GM19438 (cell line): Measurements from ENCODE around the gene STN1.

Experiments used
- ATAC-seq: cut with Tn5 transposase; IDR thresholded peaks from one replicate; pipeline ENCODE4 v1.9.1; 2021; ENCODE audit warnings: low read depth; ENCODE audit not compliant: unreplicated experiment

The STN1 gene

GRCh38 chr10:103870516-103870915 is 47.5 kb downstream of the STN1 start:
- no peak for ATAC-seq

GRCh38 chr10:103869336-103869735 is 48.6 kb downstream of the STN1 start:
- no peak for ATAC-seq

- ATAC-seq = no peak
Measured at GRCh38 chr10:103868200-103868599, 49.8 kb downstream of the STN1 start.

- no peak for ATAC-seq
Measured at GRCh38 chr10:103861505-103861904, 56.5 kb downstream of the STN1 start.

- ATAC-seq = no peak
Measured at GRCh38 chr10:103859161-103860086, 58.6 kb downstream of the STN1 start.

- ATAC-seq = no peak
Measured at GRCh38 chr10:103858360-103858759, 59.6 kb downstream of the STN1 start.

- ATAC-seq = no peak
Measured at GRCh38 chr10:103856797-103857170, 61.2 kb downstream of the STN1 start.

- no peak for ATAC-seq
Measured at GRCh38 chr10:103855852-103856796, 61.9 kb downstream of the STN1 start.

- ATAC-seq = no peak
Measured at GRCh38 chr10:103855424-103855823, 62.6 kb downstream of the STN1 start, which contains the start of gene SH3PXD2A. Gene SH3PXD2A, minus strand, starts transcription at chr10:103855576. Its CDS starts 310 bp downstream, at chr10:103855266.

- no peak for ATAC-seq
Measured at GRCh38 chr10:103854686-103855391, 63.1 kb downstream of the STN1 start.

- ATAC-seq = no peak
Measured at GRCh38 chr10:103854265-103854685, 63.7 kb downstream of the STN1 start.

- no peak for ATAC-seq
Measured at GRCh38 chr10:103853428-103854264, 64.3 kb downstream of the STN1 start.

GRCh38 chr10:103852856-103853255 is 65.1 kb downstream of the STN1 start:
- no peak for ATAC-seq

GRCh38 chr10:103852189-103852711 is 65.7 kb downstream of the STN1 start:
- no peak for ATAC-seq

GRCh38 chr10:103851261-103851660 is 66.7 kb downstream of the STN1 start:
- ATAC-seq = no peak

GRCh38 chr10:103850572-103850895 is 67.5 kb downstream of the STN1 start:
- ATAC-seq = no peak

GRCh38 chr10:103849880-103850571 is 68.0 kb downstream of the STN1 start:
- no peak for ATAC-seq

- ATAC-seq = no peak
Measured at GRCh38 chr10:103849212-103849877, 68.6 kb downstream of the STN1 start.
